Epithelial cell of prostate (primary cell): Measurements from ENCODE around the gene MTUS2.
"Not testable (repeated sequence)": the region's sequence is repeated elsewhere in the genome, so short reads cannot be mapped to it uniquely, and the experiment has no call there.

Source experiments
- DNase-seq: peaks from one replicate; pipeline ENCODE4 v3.0.0-alpha.2; 2011; ENCODE audit warnings: low read depth, low spot score
- H3K27ac ChIP-seq: fragments of 450-650 bp; 2 replicates; pipeline ENCODE4 v1.5.1; 2017; ENCODE audit warnings: mild to moderate bottlenecking

Gene MTUS2

DNA sequence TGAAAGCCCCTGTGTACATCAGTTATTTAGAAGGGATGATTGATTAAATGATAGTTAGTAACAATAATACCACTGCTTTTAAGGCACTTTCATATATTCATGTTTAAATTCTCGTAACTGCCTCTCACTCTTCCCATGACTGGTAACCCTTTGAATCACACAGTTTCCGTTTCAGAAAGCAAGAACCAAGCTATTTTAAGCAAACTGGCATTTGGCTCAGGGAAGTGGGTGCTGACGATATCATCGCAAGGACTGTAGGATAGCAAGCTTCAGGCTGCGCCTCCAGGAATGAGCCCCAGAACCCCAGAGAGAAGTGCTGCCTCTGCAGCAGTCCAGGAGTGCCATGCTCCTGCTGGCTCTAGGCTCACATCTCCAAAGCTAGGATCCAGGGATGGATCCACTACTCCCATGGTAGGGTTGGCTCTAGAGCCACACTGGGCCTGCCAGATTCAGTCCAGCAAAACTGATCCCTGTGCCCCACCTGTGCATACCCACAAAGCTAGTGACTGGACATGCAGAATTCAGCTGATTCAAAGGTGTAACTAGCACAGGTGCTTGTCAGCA is 461.9 kb downstream of the MTUS2 start:
- no peak for DNase-seq
- no peak overlapping the region for H3K27ac ChIP-seq

GRCh38 chr13:29284726-29285125 is 464.6 kb downstream of the MTUS2 start:
- no peak overlapping the region for H3K27ac ChIP-seq
- DNase-seq: no peak

DNA sequence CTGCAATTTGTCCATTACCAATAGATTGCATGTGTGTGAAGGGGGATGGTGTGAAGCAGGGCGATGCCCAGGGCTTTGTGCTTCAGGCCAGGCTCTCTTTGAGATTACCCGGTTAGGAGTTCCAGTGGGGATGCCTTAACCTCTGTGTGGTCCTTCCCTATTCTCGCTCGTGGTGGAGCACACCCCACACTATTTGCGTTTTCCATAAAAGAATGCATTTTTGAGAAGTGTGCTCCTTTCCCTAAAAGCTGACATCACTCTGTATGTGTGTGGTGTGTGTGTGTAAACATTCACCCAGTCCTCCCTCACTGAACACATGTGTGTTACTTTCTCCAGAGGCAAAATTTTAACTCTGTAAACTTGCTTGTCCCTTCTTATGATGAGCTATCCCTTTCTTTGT is 467.1 kb downstream of the MTUS2 start:
- DNase-seq: no peak
- H3K27ac ChIP-seq: no peak overlapping the region

GRCh38 chr13:29292045-29292444 is 471.9 kb downstream of the MTUS2 start:
- H3K27ac ChIP-seq: no peak overlapping the region
- no peak for DNase-seq

- no peak for DNase-seq
- no peak overlapping the region for H3K27ac ChIP-seq
These were observed 474.7 kb downstream of the MTUS2 start for GRCh38 chr13:29294821-29295220.

DNA sequence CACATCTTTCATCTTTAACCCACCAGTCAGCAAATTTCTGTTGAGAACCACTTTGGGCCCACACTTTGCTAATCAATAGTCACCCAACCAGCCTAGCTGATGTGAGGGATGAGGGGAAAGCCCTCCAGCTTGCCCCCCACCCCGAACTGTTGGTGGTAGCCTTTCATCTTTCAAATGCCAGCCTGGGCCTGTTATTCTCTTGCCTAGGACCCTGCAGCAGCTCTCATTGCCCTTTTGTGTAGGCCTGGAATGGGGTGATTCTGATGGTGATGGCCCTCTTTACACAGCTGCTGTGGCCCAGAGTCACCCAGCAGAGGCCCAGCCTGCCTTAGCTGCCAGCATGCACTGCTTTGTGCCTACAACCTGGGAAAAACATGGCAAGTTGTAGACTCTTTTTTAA is 480.9 kb downstream of the MTUS2 start:
- no peak for DNase-seq
- no peak overlapping the region for H3K27ac ChIP-seq

DNA sequence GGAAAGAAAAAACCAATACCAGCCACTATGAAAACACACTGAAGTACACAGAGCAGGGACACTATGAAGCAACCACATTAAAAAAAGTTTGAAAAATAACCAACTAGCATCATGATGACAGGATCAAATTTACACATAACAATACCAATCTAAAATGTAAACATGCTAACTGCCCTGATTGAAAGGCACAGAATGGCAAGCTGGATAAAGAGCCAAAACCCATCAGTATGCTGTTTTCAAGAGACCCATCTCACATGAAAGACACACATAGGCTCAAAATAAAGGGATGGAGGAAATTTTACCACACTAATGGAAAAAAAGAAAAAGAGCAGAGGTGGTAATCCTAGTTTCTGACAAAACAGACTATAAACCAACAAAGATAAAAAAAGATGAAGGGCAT is 484.0 kb downstream of the MTUS2 start:
- DNase-seq: no peak
- H3K27ac ChIP-seq: no peak overlapping the region

DNA sequence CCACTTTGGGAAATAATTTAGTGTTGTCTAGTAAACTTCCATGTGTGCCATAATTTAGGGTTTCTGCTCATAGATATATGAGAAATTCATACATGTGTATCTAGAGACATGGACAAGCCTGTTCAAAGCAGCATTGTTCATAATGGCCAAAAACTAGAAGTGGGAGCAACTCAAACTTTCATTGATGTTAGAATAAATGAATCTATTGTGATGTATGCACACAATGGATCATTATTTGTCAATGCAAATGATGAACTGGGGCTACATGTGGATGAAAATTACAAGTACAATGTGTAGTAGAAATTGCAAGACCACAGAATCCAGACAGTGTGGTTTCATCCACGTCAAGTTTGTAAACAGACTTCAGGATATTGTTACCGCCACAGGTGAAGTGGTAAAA is 490.7 kb downstream of the MTUS2 start:
- no peak for DNase-seq
- no peak overlapping the region for H3K27ac ChIP-seq

GRCh38 chr13:29315847-29316246 is 495.7 kb downstream of the MTUS2 start:
- H3K27ac ChIP-seq: no peak overlapping the region
- DNase-seq: no peak

GRCh38 chr13:29317828-29318227 is 497.7 kb downstream of the MTUS2 start:
- DNase-seq: no peak
- no peak overlapping the region for H3K27ac ChIP-seq

- no peak overlapping the region for H3K27ac ChIP-seq
- DNase-seq: no peak
These were observed 498.6 kb downstream of the MTUS2 start for GRCh38 chr13:29318741-29319140.

DNA sequence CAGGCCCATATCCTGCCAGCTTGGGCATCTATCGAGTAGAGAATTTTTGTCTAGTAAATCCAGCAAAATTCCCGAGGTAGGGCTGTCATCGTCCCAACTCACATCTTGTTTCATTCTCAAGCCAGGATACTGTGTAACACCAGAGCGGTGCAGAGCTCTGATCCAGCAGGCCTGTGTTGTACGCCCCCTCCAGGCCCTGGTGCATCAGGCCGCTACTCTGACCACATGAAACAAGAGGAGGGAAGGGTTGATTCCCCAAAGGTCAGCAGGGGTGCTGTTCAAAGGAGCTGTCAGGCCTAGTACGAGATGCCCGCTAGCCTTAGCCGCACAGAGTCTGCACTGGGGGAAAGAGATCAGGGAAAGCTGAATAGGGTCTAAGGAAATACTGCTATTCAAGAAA is 499.3 kb downstream of the MTUS2 start:
- DNase-seq: no peak
- no peak overlapping the region for H3K27ac ChIP-seq

- H3K27ac ChIP-seq: no peak overlapping the region
- DNase-seq: no peak
These were observed 503.8 kb downstream of the MTUS2 start for GRCh38 chr13:29323954-29324353.

GRCh38 chr13:29324601-29325000 is 504.5 kb downstream of the MTUS2 start:
- no peak overlapping the region for H3K27ac ChIP-seq
- no peak for DNase-seq

DNA sequence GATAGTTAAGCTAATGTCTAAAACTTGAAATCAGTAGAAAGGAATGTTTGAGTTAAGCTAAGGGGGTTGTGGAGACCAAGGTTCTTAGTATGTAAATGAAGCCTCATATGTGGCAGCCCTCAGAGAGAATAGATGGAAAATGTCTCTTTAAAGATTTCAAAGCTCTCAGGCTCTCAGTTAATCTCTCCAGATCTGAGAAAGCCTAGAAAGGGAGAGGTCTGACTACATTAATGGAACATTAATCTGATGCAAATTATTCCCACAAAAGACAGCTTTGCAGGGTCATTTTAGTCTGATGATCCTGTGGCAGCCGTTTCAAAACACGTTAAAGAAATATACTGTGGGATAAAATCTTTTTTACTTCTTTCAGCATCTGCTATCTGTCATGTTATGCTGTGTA is 508.4 kb downstream of the MTUS2 start:
- DNase-seq: no peak
- no peak overlapping the region for H3K27ac ChIP-seq

DNA sequence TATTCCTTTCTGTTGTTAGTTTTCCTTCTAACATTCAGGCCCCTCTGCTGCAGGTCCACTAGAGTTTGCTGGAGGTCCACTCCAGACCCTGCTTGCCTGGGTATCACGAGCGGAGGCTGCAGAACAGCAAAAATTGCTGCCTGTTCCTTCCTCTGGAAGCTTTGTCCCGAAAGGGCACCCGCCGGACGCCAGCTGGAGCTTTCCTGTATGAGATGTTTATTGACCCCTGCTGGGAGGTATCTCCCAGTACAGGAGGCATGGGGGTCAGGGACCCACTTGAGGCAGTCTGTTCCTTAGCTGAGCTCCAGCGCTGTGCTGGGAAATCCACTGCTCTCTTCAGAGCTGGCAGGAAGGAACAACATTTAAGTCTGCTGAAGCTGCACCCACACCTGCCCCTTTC is 516.2 kb downstream of the MTUS2 start:
- H3K27ac ChIP-seq: no peak overlapping the region
- no peak for DNase-seq

DNA sequence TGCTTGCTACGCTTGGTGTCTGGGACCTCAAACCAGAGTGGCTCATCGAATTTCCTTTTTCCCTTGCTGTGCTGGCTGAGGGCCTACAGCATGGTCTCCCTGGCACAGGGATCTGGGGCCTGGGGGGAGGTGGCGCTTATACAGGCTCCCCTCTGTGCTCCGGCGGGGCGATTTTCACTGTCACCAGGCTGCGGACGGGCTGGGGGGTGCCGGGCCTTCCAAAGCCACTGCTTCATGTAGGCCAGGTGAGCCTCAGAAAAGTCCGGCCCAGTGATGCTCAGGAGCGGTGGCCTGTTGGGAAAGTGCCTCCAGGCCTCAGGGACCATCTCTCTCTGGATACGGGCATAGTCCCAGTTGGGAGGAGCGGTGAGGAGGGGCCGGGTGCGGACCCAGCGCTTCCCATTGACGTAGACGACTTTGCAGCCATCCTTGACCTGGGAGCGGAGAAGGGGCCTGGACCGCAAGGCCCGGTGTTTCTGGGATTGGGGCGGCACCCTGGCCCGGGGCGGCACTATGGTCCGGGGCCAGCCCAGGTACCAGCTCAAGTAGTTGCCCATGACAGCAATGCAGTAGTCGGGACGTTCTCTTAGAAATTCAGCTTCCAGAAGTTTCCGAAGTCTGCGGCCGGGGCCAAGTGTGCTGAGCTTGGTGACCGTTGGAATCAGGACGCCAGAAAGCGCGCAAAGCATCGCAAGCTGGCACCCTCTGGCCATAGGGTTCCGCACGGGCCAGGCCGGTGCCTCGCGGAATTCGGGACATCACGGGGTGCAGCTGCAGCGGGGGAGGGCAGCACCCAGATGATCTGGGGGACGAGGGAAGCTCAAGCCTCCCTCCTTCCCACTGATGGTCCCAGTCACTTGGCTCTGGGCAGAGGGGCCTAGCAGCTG is 519.5 kb downstream of the MTUS2 start:
- DNase-seq: no peak
- H3K27ac ChIP-seq: no peak overlapping the region

- not testable (repeated sequence) for DNase-seq
These were observed 525.9 kb downstream of the MTUS2 start for GRCh38 chr13:29345860-29346582.

GRCh38 chr13:29355029-29355428 is 534.9 kb downstream of the MTUS2 start:
- no peak overlapping the region for H3K27ac ChIP-seq
- DNase-seq: no peak

More at GRCh38 chr13:29345860-29346582, 525.9 kb downstream of the MTUS2 start:
- H3K27ac ChIP-seq: not testable (repeated sequence)

- no peak overlapping the region for H3K27ac ChIP-seq
- DNase-seq: no peak
These were observed 539.0 kb downstream of the MTUS2 start for GRCh38 chr13:29359181-29359580.

DNA sequence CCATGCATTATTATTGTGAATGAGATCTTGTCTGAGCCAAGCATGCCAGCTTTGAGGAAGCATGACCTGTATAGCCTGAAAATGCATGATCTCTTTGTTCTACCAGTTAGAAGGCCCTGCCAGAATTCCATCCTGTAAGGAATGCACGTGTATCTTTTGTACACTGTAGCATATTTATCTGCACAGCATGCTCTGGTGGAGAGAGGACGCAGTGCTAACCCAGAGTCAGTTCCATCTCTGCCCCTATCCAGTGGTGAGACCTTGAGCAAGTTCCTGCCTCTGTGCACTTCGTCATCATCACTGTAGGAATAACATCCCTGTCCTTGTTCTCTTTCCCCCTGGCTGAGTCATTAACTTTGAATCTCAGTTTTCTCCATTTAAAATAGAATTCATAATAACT is 541.6 kb downstream of the MTUS2 start:
- DNase-seq: no peak

More for the DNA sequence above, 541.6 kb downstream of the MTUS2 start:
- H3K27ac ChIP-seq: no peak overlapping the region
